ENCODE measurements around the gene GLG1.
"Not testable (repeated sequence)": the region's sequence is repeated elsewhere in the genome, so short reads cannot be mapped to it uniquely, and the experiment has no call there.

GLG1 gene

GRCh38 chr16:74406600-74407361 is 200.1 kb downstream of the GLG1 start:
- DNase-seq (ENCODE audit: low read depth) = not testable (repeated sequence)

- DNase-seq (ENCODE audit: low read depth) = not testable (repeated sequence)
These were observed 202.6 kb downstream of the GLG1 start for GRCh38 chr16:74404148-74404933.

GRCh38 chr16:74400238-74400637 is 206.7 kb downstream of the GLG1 start:
- DNase-seq (ENCODE audit: low read depth) = not testable (repeated sequence)

GRCh38 chr16:74398212-74398895 is 208.6 kb downstream of the GLG1 start:
- not testable (repeated sequence) for DNase-seq (ENCODE audit: low read depth)
